HepG2 (cell line): ENCODE results near the gene POU2F2. TPM values are rescaled to one million over a fixed set of nuclear protein-coding genes. Genes with fewer than 3 reads are reported as not detected.

ENCODE experiments used
- DBP ChIP-seq: sonication (generic); formaldehyde crosslinking; IDR thresholded peaks from 2 replicates; pipeline ENCODE4 v1.4.0; 2020; ENCODE audit warnings: missing genetic modification reagents; ENCODE audit errors: not compliant biosample characterization
- KDM5B ChIP-seq: sonication (generic); formaldehyde crosslinking; IDR thresholded peaks from 2 replicates; pipeline ENCODE4 v1.4.0; 2020; ENCODE audit warnings: missing genetic modification reagents, mild to moderate bottlenecking, borderline replicate concordance
- KLF13 ChIP-seq: sonication (generic); formaldehyde crosslinking; IDR thresholded peaks from 2 replicates; pipeline ENCODE4 v1.4.0; 2020; ENCODE audit warnings: mild to moderate bottlenecking, missing genetic modification reagents
- NFAT5 ChIP-seq: sonication (generic); formaldehyde crosslinking; IDR thresholded peaks from 2 replicates; pipeline ENCODE4 v1.4.0; 2020; ENCODE audit warnings: missing genetic modification reagents
- PHF5A ChIP-seq: IDR thresholded peaks from one replicate; pipeline ENCODE4 v1.6.1; 2018; ENCODE audit warnings: low read depth, missing genetic modification reagents; ENCODE audit not compliant: unreplicated experiment
- PLSCR1 ChIP-seq: sonication (generic); formaldehyde crosslinking; IDR thresholded peaks from 2 replicates; pipeline ENCODE4 v1.5.0; 2020; ENCODE audit warnings: missing genetic modification reagents, mild to moderate bottlenecking, borderline replicate concordance
- POGZ ChIP-seq: sonication (generic); formaldehyde crosslinking; IDR thresholded peaks from 2 replicates; pipeline ENCODE4 v1.4.0; 2020; ENCODE audit warnings: mild to moderate bottlenecking, missing genetic modification reagents
- RBM39 ChIP-seq: fragments of 200-400 bp; formaldehyde crosslinking; IDR thresholded peaks from one replicate; pipeline ENCODE4 v1.6.1; 2018; ENCODE audit warnings: antibody characterized with exemption, mild to moderate bottlenecking, low read depth, low read length; ENCODE audit not compliant: poor library complexity, severe bottlenecking
- TBX2 ChIP-seq: sonication (generic); formaldehyde crosslinking; IDR thresholded peaks from 2 replicates; pipeline ENCODE4 v1.5.0; 2020; ENCODE audit warnings: missing genetic modification reagents, mild to moderate bottlenecking, borderline replicate concordance
- THRA ChIP-seq: sonication (generic); formaldehyde crosslinking; IDR thresholded peaks from 2 replicates; pipeline ENCODE4 v1.4.0; 2020; ENCODE audit warnings: missing genetic modification reagents, borderline replicate concordance
- ZIK1 ChIP-seq: sonication (generic); formaldehyde crosslinking; IDR thresholded peaks from 2 replicates; pipeline ENCODE4 v1.5.0; 2020; ENCODE audit warnings: mild to moderate bottlenecking, low read depth, missing genetic modification reagents, borderline replicate concordance
- ZNF253 ChIP-seq: sonication (generic); formaldehyde crosslinking; IDR thresholded peaks from 2 replicates; pipeline ENCODE4 v1.8.0; 2022; ENCODE audit warnings: mild to moderate bottlenecking, missing genetic modification reagents, borderline replicate concordance
- ZNF274 ChIP-seq: sonication (generic); formaldehyde crosslinking; IDR thresholded peaks from 2 replicates; pipeline ENCODE4 v1.5.1; 2020; ENCODE audit warnings: mild to moderate bottlenecking, missing genetic modification reagents
- ZNF331 ChIP-seq: sonication (generic); formaldehyde crosslinking; IDR thresholded peaks from 2 replicates; pipeline ENCODE4 v1.4.0; 2020; ENCODE audit warnings: missing genetic modification reagents
- ZNF558 ChIP-seq: sonication (generic); formaldehyde crosslinking; IDR thresholded peaks from 2 replicates; pipeline ENCODE4 v1.9.0; 2022; ENCODE audit warnings: mild to moderate bottlenecking, missing genetic modification reagents, borderline replicate concordance
- ZNF563 ChIP-seq: sonication (generic); formaldehyde crosslinking; IDR thresholded peaks from 2 replicates; pipeline ENCODE4 v1.8.0; 2022; ENCODE audit warnings: mild to moderate bottlenecking, moderate library complexity, missing genetic modification reagents
- ZNF800 ChIP-seq: sonication (generic); formaldehyde crosslinking; IDR thresholded peaks from 2 replicates; pipeline ENCODE4 v1.4.0; 2020; ENCODE audit warnings: missing genetic modification reagents
- polyA plus RNA-seq, 8 experiments: library from polyadenylated mRNA; depleted of rRNA in 3 of 8; stranded (reverse) in 7 of 8; unstranded in 1 of 8; fragments of >200 nt; fragmentation: Illumina TruSeq in 4 of 8; extraction: Trizol in 4 of 8; gene quantifications; 2 replicates each; pipeline versions ENCODE4 v1.2.1 to v1.2.3, GENCODE V29; 2011 to 2016; ENCODE audit warnings: low read depth in 4 of 8, missing spikeins in 1 of 8, mixed read lengths in 1 of 8; ENCODE audit not compliant: insufficient read depth in 1 of 8
- total RNA-seq, 5 experiments: library from RNA; depleted of rRNA; stranded (reverse); fragments of >200 nt; fragmentation: Illumina TruSeq; extraction: Trizol; gene quantifications; 2 replicates each; pipeline ENCODE4 v1.2.3, GENCODE V29; 2016; ENCODE audit warnings: low read depth in 1 of 5

Gene POU2F2
- total and polyA plus RNA-seq, 2 of the 13 experiments (the other 11 are each of a cell fraction or from before 2014, with no cell fraction given): 0.09 to 0.17 TPM

GRCh38 chr19:42075616-42076379 is 56.4 kb downstream of the POU2F2 start, which contains the start of gene ZNF574 (continued):
- TF ChIP-seq NFAT5 (no peak), ZIK1 (0 out of 2 replicates have a peak, but pooled peaks have one; percentile 27), POGZ (peak; percentile 85), ZNF331 (CRISPR knock-in tag) (peak; percentile 42; the same call in 1 of the 2 replicates), KLF13 (CRISPR knock-in tag) (no peak), ZNF563 (peak; percentile 76), ZNF274 (CRISPR knock-in tag) (no peak), RBM39 (peak; percentile 65), PLSCR1 (no peak), PHF5A (CRISPR knock-in tag) (peak; percentile 23), ZNF253 (CRISPR knock-in tag) (0 out of 2 replicates have a peak, but pooled peaks have one; percentile 2), KDM5B (peak; percentile 76; the same call in 1 of the 2 replicates), DBP (no peak), ZNF558 (CRISPR knock-in tag) (peak; percentile 87; the same call in 1 of the 2 replicates), TBX2 (CRISPR knock-in tag) (peak; percentile 42), THRA (CRISPR knock-in tag) (0 out of 2 replicates have a peak, but pooled peaks have one; percentile 8), ZNF800 (CRISPR knock-in tag) (0 out of 2 replicates have a peak, but pooled peaks have one; percentile 37)
